ENCODE data around the gene RAB3A.
"Not testable (repeated sequence)": the region's sequence is repeated elsewhere in the genome, so short reads cannot be mapped to it uniquely, and the experiment has no call there.

The RAB3A gene

GRCh38 chr19:18223860-18224524 is 20.1 kb upstream of the RAB3A start:
- no peak for DNase-seq

DNA sequence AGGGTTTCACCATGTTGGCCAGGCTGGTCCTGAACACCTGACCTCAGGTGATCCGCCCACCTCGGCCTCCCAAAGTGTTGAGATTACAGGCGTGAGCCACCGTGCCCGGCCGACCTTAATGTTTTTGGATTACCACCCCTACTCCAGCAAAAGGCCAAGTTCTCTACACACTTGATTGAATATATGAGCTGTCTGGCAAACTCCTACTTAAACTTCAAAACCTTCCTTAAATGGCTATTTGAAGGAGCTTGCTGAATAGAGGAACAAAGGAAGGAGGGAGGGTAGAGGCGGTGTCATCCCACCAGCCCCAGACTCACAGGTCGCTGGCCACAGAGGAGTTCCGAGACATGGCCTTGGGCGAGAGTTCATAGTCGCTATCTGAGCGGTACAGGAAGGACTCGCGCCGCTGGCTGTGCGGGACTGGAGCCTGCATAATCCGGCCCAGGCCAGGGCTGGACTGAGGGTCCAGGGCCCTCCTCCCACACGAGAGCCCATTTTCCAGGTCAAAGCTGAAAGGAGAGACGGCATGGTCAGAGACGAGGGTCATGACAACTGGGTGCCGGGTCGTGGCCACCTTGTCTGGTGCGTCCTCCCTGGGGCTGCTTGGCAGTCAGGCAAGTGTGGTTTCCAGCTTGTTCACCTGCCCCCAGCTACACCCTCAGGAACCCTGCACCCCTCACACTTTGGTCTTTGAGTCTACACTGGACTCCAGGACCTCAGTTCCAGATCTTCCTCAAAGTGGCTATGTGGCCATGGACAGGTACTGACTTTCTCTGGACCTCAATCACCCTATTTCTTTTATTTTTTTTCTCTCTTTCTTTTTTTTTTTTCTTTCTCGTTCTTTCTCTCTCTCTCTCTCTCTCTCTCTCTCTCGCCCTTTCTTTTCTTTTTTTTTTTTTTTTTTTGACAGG is 18.2 kb upstream of the RAB3A start:
- DNase-seq: no peak

DNA sequence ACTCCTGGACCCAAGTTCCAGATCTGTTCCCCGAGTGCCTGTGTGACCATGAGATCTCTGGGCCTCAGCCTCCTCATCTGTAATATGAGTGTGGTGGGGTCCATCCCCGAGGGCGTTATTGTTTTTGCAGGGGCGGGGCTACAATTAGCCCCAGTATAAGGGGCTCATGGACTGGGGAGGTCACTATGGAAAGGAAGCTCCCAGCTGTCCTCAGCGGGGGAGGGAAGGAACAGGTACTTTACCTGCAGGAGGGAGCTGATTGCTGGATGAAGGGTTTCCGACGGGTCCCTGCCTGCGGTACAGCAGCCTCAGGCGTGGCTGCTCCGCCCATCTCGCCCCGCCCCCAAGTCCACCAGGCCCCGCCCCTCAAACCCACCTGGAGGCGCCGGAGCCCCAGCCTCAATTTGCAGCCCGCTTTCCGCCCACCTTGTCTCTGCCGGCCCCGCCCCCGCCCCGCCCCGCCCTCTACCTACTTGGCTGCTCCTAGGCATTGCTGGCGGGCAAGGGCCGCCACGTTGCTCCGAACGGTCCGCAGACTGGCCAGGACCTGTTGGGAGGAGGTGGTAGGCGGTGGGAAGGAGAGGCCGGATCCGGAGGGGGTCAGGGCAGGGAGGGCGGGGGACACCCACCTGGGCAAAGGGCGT is 16.9 kb upstream of the RAB3A start:
- no peak for DNase-seq

GRCh38 chr19:18219911-18220631 is 16.2 kb upstream of the RAB3A start:
- DNase-seq: no peak

GRCh38 chr19:18218600-18218999 is 14.8 kb upstream of the RAB3A start:
- no peak for DNase-seq

- DNase-seq: no peak
Measured at GRCh38 chr19:18218159-18218558, 14.3 kb upstream of the RAB3A start.

DNA sequence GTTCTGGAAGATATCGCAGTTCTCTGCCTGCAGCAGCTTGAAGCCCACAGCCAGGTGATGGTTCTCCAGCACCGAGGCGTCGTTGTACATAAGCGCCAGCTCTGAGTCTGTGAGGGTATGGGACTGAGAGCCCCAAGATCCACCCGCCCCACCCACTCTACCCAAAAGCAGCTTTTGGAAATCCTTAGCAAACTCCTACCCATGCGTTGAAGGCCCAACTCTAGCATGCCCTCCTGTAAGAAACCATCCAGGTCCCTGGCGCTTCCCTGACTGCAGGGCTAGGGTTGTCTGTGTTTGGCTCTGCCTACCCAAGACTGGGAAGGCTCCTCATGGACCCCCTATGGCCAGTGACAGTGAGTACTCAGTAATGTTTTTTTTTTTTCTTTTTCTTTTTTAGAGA is 12.9 kb upstream of the RAB3A start:
- DNase-seq: no peak

DNA sequence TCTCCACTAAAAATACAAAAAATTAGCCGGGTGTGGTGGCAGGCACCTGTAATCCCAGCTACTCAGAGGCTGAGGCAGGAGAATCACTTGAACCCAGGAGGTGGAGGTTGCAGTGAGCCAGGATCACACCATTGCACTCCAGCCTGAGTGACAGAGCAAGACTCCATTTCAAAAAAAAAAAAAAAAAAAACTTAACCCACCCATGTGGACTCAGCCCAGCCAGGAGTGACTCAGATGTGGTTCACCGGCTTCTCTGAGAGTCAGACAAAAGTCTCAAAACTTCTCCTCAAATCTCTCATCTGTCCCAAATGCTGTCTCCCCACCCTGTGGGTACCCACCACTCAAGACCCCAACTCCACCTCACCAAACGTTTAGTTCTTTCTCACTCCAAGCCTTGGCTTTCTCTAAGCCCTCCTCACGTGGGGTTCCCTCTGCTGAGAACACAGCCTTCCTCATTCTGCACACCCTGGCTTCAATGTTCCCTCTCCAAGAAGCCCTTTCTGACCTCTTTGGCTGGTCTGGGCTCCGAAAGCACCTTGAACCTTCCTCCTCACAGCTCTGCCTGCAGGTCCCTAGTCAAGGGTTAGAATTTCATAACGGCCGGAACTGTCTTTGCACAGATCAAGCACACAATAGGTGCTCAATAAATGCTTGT is 11.1 kb upstream of the RAB3A start:
- no peak for DNase-seq

GRCh38 chr19:18211683-18212082 is 7.8 kb upstream of the RAB3A start:
- DNase-seq: no peak

GRCh38 chr19:18209912-18210311 is 6.1 kb upstream of the RAB3A start:
- not testable (repeated sequence) for DNase-seq

DNA sequence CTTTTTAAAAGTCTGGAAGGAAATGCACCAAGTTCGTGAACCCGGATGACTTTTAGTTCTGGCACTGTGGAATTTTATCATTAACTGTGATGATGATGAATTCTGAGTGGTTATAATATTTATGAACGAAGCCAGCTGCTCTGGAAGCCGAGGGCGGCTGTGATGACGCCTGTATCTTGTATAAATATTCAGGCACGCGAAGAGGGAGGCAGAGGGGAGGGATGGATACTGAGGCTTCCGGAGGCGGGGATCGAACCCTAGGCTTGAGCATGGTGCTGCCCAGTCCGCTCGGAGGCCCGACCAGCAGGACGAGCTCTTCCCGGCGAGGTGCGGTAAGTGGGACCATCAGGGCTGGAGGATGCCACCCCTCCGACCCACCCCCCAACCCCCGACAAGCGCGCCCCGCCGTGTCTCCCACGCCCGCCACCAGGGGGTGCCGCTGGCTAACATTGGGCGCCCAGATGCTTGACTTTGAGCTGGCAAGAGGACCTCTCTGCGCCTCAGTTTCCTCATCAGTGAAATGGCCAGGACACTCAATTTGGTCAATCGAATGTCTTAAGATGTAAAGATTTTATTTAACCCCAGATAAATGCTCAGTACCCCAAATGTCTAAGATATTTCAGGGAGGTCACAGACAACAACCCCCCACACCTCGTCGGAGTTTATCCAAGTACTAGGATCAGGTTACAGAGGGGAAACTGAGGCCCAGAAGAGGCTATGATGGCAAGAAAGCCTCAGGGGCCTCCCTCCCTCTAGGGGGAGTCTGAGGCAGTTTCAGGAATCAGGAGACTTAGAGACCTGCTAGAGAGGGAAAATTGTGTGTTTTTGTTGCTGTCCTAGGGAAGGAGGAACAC is 4.5 kb upstream of the RAB3A start:
- DNase-seq: peak; percentile 44

- no peak for DNase-seq
Measured at GRCh38 chr19:18206018-18206417, 2.2 kb upstream of the RAB3A start.

DNA sequence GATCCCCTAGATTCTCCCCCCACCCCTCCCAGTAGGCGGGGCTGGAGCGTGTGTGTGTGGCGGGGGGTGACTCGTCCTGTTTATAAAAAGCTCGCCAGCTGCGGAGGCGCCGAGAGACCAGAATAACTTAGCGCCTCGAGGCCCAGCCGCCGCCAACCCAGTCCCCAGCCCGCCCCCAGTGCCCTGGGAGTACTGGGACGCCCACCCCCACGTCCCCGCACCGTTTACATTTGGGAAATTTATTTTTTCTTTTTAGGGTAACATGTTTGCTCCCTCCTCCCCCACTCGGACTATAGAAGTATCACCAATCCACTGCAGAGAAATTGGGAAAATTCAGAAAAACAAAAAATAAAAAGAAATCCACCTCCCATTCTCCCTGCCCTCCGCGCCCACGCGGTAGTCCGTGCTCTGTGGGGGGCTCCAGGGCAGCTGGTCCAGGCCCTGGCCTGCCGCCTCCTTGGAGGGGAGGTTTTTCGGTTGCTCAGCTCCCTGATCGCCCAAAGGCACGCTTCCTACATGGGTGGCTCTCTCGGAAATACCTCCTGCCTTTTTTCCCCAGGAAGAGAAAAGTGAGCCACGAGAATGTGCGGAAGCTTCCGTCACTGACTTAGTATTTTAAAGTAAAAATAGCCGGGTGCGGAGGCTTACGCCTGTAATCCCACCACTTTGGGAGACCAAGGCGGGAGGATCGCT is 1.5 kb upstream of the RAB3A start:
- DNase-seq: peak; percentile 77

- peak; percentile 66 for DNase-seq
Measured at GRCh38 chr19:18204394-18205199, 755 bp upstream of the RAB3A start.

GRCh38 chr19:18203408-18203862 is 407 bp downstream of the RAB3A start:
- peak; percentile 58 for DNase-seq

GRCh38 chr19:18202778-18203407 is 949 bp downstream of the RAB3A start:
- DNase-seq: no peak

- DNase-seq: no peak
Measured at GRCh38 chr19:18202397-18202777, 1.5 kb downstream of the RAB3A start.

GRCh38 chr19:18198374-18198773 is 5.5 kb downstream of the RAB3A start:
- no peak for DNase-seq

DNA sequence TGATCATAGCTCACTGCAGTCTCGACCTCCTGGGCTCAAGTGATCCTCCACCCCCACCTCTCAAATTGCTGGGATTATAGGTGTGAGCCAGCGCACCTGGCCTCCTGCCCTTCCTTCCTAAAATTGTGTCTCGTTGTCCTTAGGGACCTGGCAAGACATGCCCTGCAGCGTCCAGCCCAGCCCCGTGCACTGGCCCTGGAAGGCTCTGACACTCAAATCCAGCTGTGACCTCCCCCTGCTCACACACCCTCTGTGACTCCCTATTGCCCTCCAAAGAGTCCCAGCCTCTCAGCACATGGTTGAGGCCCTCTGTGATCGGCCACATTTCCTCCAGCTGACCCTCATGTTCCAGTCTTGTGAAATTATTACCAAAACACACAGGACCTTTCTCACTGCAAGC is 5.9 kb downstream of the RAB3A start:
- DNase-seq: no peak
